ENCODE results near the gene SUCLG2. TPM values are rescaled to one million over a fixed set of nuclear protein-coding genes. Genes with fewer than 3 reads are reported as not detected.

Gene SUCLG2
- total and polyA plus RNA-seq, 2 of the 4 experiments (the other 2 are of a cell fraction) = 26.8 to 34.6 TPM

GRCh38 chr3:67405193-67405592, 249.2 kb downstream of the SUCLG2 start:
- H4K8ac ChIP-seq (ENCODE audit: low read depth in 2 of 2, low read length in 2 of 2) = no peak overlapping the region
- no peak overlapping the region for H3K9ac ChIP-seq (ENCODE audit: low read depth, low read length)
- H3K27me3 ChIP-seq (ENCODE audit: control insufficient read depth, insufficient read depth, low read length) = no peaks in the 10 kb centered on the region
- no peak overlapping the region for H2AK5ac ChIP-seq (ENCODE audit: low read depth, low read length)
- ATAC-seq (ENCODE audit: low read depth) (no peak), DNase-seq (no peak)
- H2BK5ac ChIP-seq (ENCODE audit: low read depth, low read length, poor library complexity, severe bottlenecking) = no peak overlapping the region
- no peak overlapping the region for H3K56ac ChIP-seq (ENCODE audit: extremely low read depth, insufficient read depth, low read length)
- TF ChIP-seq RCOR1 (IDR thresholded peaks at IDR 0.05; ENCODE audit: insufficient replicate concordance, low read length) (no peak), RFX5 (IDR thresholded peaks at IDR 0.05; ENCODE audit: low read depth, low read length) (no peak), ELK1 (IDR thresholded peaks at IDR 0.05; ENCODE audit: borderline replicate concordance, low read depth, low read length) (no peak), MXI1 (IDR thresholded peaks at IDR 0.05; ENCODE audit: borderline replicate concordance, low read depth, low read length) (no peak), CHD1 (IDR thresholded peaks at IDR 0.05; ENCODE audit: low read depth, low read length) (no peak), RAD21 (IDR thresholded peaks at IDR 0.05; ENCODE audit: low read length) (no peak), SMC3 (IDR thresholded peaks at IDR 0.05; ENCODE audit: low read depth, low read length) (no peak), CTCF (conservative IDR thresholded peaks at IDR 0.05; ENCODE audit: low read depth, low read length) (no peak), BHLHE40 (IDR thresholded peaks at IDR 0.05; ENCODE audit: low read depth, low read length) (no peak), CEBPB (IDR thresholded peaks at IDR 0.05; ENCODE audit: low read depth, low read length) (no peak), POLR2A (IDR thresholded peaks at IDR 0.05; ENCODE audit: low read depth, low read length) (no peak), USF2 (IDR thresholded peaks at IDR 0.05; ENCODE audit: low read depth, low read length) (no peak), MAZ (IDR thresholded peaks at IDR 0.05; ENCODE audit: borderline replicate concordance, low read depth, low read length) (no peak), FOS (IDR thresholded peaks at IDR 0.05; ENCODE audit: low read depth, low read length) (no peak), NFE2L2 (IDR thresholded peaks at IDR 0.05; ENCODE audit: low read depth, low read length) (no peak), MAFK (IDR thresholded peaks at IDR 0.05; ENCODE audit: low read depth, low read length) (no peak)
- no peaks in the 10 kb centered on the region for H3K4me1 ChIP-seq (ENCODE audit: control insufficient read depth, insufficient read depth, low read length)
- POLR2A ChIA-PET (ENCODE audit: unreplicated experiment) = no interaction called here
- in situ Hi-C loops (cut with MboI; ENCODE audit: low sequenced_read_pairs) (no loop called here), dilution Hi-C loops (cut with HindIII; ENCODE audit: low sequenced_read_pairs, unreplicated experiment) (no loop called here), intact Hi-C loops (cut with micrococcal nuclease) (no loop called here)
- no peak overlapping the region for H3K14ac ChIP-seq (replicated peaks; ENCODE audit: low read depth, low read length)
- H4K5ac ChIP-seq (ENCODE audit: low read depth, low read length) = no peak overlapping the region
- no peak overlapping the region for H2BK20ac ChIP-seq (ENCODE audit: low read depth, low read length)
- no peaks in the 10 kb centered on the region; the same call in 1 of the 2 replicates for H3K9me1 ChIP-seq (ENCODE audit: insufficient read depth, low read length)
- H4K20me1 ChIP-seq (ENCODE audit: insufficient read depth, low read length) = no peaks in the 10 kb centered on the region
- H3K36me3 ChIP-seq (ENCODE audit: control insufficient read depth, insufficient read depth, low read length) = peaks cover 3% of the 10 kb centered on the region; the same call in 1 of the 2 replicates
- H2BK120ac ChIP-seq (ENCODE audit: low read depth, low read length) = no peak overlapping the region
- H2AFZ ChIP-seq (replicated peaks; ENCODE audit: low read length, poor library complexity) = no peak overlapping the region
- no peak overlapping the region for H2AK9ac ChIP-seq (replicated peaks; ENCODE audit: low read depth, low read length, poor library complexity)
- H3K27ac ChIP-seq (ENCODE audit: insufficient read depth, low read length) = no peak overlapping the region
- no peak overlapping the region for H3K4ac ChIP-seq (ENCODE audit: low read depth, low read length)
- no peak overlapping the region for H3K18ac ChIP-seq (ENCODE audit: low read depth, low read length)
- no peak overlapping the region for H2BK15ac ChIP-seq (ENCODE audit: low read depth, low read length)
- H4K91ac ChIP-seq (ENCODE audit: insufficient read depth, low read depth, low read length) = no peak overlapping the region
- H3K9me3 ChIP-seq (ENCODE audit: control insufficient read depth, insufficient read depth, low read length) = no peaks in the 10 kb centered on the region
- BruUV-seq (replicated peaks) = no TSS peak
- CTCF ChIA-PET = interaction anchor here (1.4 kb wide), 1 partner anchor 13 kb away, joined by 3 read pairs; no protein-coding TSS in a partner anchor
- no peak overlapping the region for H3K4me3 ChIP-seq (ENCODE audit: insufficient read depth, low read depth, low read length)
- peaks cover 0 to 3% of the 10 kb centered on the region in 2 experiments; a peak in 2 of 4 replicates for H3K79me1 ChIP-seq (ENCODE audit: low read depth in 1 of 2, low read length in 2 of 2)
- H3K4me2 ChIP-seq (ENCODE audit: low read depth, low read length) = no peak overlapping the region
- no peak overlapping the region for H3K23ac ChIP-seq (ENCODE audit: low read depth, low read length)

Data from IMR-90 (cell line).